ENCODE measurements around the gene PALD1. TPM values are rescaled to one million over a fixed set of nuclear protein-coding genes. Genes with fewer than 3 reads are reported as not detected.

PALD1 gene
- polyA plus RNA-seq, 1 experiment: 0.17 TPM

DNA sequence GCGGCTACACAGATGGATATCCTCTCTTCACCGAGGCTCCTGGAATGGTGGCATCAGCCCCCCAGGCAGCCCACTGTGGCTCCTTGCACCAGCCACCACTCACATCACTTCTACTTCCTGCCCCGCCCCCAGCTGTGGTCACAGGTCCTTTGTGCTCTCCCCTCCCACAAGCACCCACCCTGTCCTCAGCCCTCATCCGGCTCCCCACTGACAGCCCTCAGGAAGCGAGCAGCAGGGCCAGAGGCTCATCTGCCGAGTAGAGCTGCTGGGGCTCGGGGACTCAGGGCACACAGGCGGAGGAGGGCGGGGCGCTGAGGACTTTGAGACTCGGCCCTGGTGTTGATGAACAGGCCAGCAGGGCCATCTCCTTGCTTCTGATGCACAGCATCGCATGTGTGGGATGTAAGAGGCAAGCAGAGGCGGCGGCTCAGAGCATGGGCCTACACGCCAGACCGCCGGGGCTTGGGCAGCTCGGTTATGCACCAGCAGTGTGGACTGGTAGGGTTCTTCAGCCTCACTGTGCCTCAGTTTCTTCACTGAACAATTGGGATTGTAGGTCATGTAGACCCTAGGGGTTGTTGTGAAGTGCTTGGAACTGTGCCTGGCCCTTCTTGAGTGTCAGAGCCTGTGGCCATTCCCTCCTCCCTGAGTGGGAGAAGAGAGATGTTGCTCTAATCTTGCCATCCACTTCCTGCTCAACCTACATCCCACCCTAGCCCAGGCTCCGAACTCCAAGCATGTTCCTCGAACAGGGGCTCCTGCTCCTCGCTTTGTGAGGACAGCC is 124.3 kb downstream of the PALD1 start, which contains the start of gene PRF1:
Gene PRF1 (minus strand): TSS at position 77 of the 784 bp plus-strand sequence. CDS start 1,839 bp downstream, outside the sequence.
- DNase-seq (ENCODE audit: low read depth, low spot score): no peak
- no peak within 1 kb of the TSS for H3K27ac ChIP-seq (ENCODE audit: low read depth, low read length)
- peaks cover 23% of the 10 kb centered on the region for H3K27me3 ChIP-seq (ENCODE audit: control insufficient read depth, insufficient read depth, low read length)
- ChIA-PET CTCF (no interaction called here), POLR2A (no interaction called here)
- TF ChIP-seq, protein P1, sequence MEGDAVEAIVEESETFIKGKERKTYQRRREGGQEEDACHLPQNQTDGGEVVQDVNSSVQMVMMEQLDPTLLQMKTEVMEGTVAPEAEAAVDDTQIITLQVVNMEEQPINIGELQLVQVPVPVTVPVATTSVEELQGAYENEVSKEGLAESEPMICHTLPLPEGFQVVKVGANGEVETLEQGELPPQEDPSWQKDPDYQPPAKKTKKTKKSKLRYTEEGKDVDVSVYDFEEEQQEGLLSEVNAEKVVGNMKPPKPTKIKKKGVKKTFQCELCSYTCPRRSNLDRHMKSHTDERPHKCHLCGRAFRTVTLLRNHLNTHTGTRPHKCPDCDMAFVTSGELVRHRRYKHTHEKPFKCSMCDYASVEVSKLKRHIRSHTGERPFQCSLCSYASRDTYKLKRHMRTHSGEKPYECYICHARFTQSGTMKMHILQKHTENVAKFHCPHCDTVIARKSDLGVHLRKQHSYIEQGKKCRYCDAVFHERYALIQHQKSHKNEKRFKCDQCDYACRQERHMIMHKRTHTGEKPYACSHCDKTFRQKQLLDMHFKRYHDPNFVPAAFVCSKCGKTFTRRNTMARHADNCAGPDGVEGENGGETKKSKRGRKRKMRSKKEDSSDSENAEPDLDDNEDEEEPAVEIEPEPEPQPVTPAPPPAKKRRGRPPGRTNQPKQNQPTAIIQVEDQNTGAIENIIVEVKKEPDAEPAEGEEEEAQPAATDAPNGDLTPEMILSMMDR (IDR thresholded peaks at IDR 0.05; ENCODE audit: low read depth, low read length): no peak
- no peaks in the 10 kb centered on the region; the same call in 1 of the 2 replicates for H3K9me3 ChIP-seq (ENCODE audit: control insufficient read depth, insufficient read depth, low read length)
- no peak within 1 kb of the TSS for H3K4me3 ChIP-seq (ENCODE audit: low read depth, low read length)

DNA sequence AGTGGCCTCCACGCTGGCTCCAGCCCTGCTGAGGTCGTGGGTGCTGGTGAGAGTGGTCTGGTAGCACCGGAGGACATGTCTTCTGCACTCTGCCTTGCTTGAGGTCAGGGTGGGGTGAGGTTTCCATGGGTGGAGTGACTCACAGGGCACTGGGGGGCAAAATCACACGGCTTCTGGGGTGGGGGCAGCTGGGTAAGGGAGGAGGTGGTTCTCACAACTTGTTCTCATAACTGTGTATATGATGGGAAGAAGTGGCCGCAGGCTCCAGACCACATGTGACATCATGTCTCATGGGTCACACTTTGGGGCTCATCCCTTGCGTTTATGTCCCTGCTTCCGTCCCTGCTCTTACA is 124.9 kb downstream of the PALD1 start:
- Histone ChIP-seq H3K27ac (ENCODE audit: low read depth, low read length) (no peak overlapping the region), H3K4me3 (ENCODE audit: low read depth, low read length) (no peak overlapping the region), H3K9me3 (ENCODE audit: control insufficient read depth, insufficient read depth, low read length) (no peaks in the 10 kb centered on the region; the same call in 1 of the 2 replicates), H3K27me3 (ENCODE audit: control insufficient read depth, insufficient read depth, low read length) (peaks cover 25% of the 10 kb centered on the region)
- no peak for DNase-seq (ENCODE audit: low read depth, low spot score)
- ChIA-PET POLR2A (no interaction called here), CTCF (no interaction called here)
- TF ChIP-seq, protein P1 (IDR thresholded peaks at IDR 0.05; ENCODE audit: low read depth, low read length): no peak

DNA sequence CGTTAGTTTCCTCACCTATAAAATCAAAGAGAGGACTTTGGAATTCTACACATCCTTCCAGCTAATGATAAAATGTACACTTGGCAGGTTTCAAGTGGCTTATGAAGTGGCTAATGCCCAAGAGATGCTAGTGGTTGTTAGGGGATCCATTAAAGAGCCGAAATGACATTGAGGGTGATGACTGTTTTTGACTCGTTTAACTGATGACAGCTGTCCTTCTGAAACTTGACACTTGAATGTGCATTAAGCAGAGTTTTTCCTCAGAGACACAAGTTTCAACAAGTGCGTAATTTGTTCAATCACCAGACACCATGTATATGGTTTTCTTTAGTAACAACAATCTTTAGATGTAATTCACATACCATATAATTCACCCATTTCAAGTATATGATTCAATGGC is 125.5 kb downstream of the PALD1 start:
- POLR2A ChIA-PET: no interaction called here

DNA sequence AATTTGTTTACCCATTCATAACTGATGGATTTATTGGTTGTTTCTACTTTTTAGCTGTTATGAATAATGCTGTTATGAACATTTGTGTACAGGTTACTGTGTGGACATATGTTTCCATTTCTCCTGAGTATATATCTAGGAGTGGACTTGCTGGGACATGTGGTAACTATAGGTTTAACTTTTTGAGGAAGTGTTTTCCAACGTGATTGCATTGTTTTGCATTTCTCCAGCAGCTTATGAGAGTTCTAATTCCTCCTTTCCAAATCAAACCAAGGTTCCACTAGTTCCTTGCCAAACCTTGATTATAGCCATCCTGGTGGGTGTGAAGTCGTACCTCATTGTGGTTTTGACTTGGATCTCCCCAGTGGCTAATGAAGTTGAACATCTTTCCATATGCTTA is 126.6 kb downstream of the PALD1 start:
- H3K4me3 ChIP-seq (ENCODE audit: low read depth, low read length): no peak overlapping the region
- TF ChIP-seq, protein P1 (IDR thresholded peaks at IDR 0.05; ENCODE audit: low read depth, low read length): no peak
- CTCF ChIA-PET: no interaction called here

More for the DNA sequence above, 125.5 kb downstream of the PALD1 start:
- CTCF ChIA-PET: no interaction called here
- peaks cover 25% of the 10 kb centered on the region for H3K27me3 ChIP-seq (ENCODE audit: control insufficient read depth, insufficient read depth, low read length)
- no peak for DNase-seq (ENCODE audit: low read depth, low spot score)
- no peak overlapping the region for H3K27ac ChIP-seq (ENCODE audit: low read depth, low read length)
- H3K9me3 ChIP-seq (ENCODE audit: control insufficient read depth, insufficient read depth, low read length): no peaks in the 10 kb centered on the region
- no peak overlapping the region for H3K4me3 ChIP-seq (ENCODE audit: low read depth, low read length)
- TF ChIP-seq, protein P1 (IDR thresholded peaks at IDR 0.05; ENCODE audit: low read depth, low read length): no peak

DNA sequence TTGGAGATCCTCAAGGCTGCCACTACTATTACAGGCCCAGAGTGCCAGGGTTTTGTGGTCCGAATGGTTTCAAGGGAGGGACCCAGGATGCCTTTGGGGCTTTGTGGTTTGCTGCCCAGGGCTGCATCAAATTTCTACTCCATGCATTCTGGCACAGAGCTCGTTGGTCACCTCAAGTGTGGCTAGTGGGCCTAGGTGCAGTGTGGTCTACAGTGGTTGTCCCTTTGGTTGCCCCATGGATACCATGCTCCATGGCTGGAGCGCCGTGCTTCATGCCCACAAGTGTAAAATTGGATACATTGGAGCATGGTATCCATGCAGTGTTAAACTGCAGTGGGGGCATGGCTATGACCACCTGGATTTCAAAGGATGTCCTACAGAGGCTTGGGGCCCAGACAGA is 129.4 kb downstream of the PALD1 start:
- POLR2A ChIA-PET: no interaction called here
- CTCF ChIA-PET: no interaction called here
- TF ChIP-seq, protein P1 (IDR thresholded peaks at IDR 0.05; ENCODE audit: low read depth, low read length): no peak
- H3K4me3 ChIP-seq (ENCODE audit: low read depth, low read length): no peak overlapping the region
- no peak overlapping the region for H3K27ac ChIP-seq (ENCODE audit: low read depth, low read length)
- H3K27me3 ChIP-seq (ENCODE audit: control insufficient read depth, insufficient read depth, low read length): peaks cover 14% of the 10 kb centered on the region
- no peaks in the 10 kb centered on the region for H3K9me3 ChIP-seq (ENCODE audit: control insufficient read depth, insufficient read depth, low read length)
- DNase-seq (ENCODE audit: low read depth, low spot score): no peak

More for the DNA sequence above, 126.6 kb downstream of the PALD1 start:
- no peak for DNase-seq (ENCODE audit: low read depth, low spot score)
- Histone ChIP-seq H3K9me3 (ENCODE audit: control insufficient read depth, insufficient read depth, low read length) (no peaks in the 10 kb centered on the region), H3K27me3 (ENCODE audit: control insufficient read depth, insufficient read depth, low read length) (peaks cover 22% of the 10 kb centered on the region), H3K27ac (ENCODE audit: low read depth, low read length) (no peak overlapping the region)
- POLR2A ChIA-PET: no interaction called here

Data from AG04450 (cell line).